Neural cell (in vitro differentiated cells): ENCODE results near the gene DNPEP. TPM values are rescaled to one million over a fixed set of nuclear protein-coding genes. Genes with fewer than 3 reads are reported as not detected.

Source experiments
- H2AFZ ChIP-seq: fragments of 200-600, 300-800 bp; sonication (generic), shearing (Covaris generic); 2 replicates; pipeline ENCODE4 v1.6.0; 2014; ENCODE audit warnings: low read depth, mild to moderate bottlenecking, antibody characterized with exemption, low read length, moderate library complexity
- H3F3A ChIP-seq: fragments of 200-600 bp; shearing (Covaris generic); 2 replicates; pipeline ENCODE4 v1.6.1; 2016; ENCODE audit warnings: mild to moderate bottlenecking, moderate library complexity, mixed read lengths, antibody characterized with exemption, low read length; ENCODE audit not compliant: insufficient read depth, poor library complexity, severe bottlenecking
- H3K27ac ChIP-seq: fragments of 200-600, 300-800 bp; sonication (generic), shearing (Covaris generic); 2 replicates; pipeline ENCODE4 v1.5.1; 2014; ENCODE audit warnings: mild to moderate bottlenecking, low read length, moderate library complexity
- H3K27me3 ChIP-seq: fragments of 300-800, 200-600 bp; sonication (generic), shearing (Covaris generic); 2 replicates; pipeline ENCODE4 v1.6.0; 2014; ENCODE audit warnings: mild to moderate bottlenecking, low read depth, low read length, moderate library complexity; ENCODE audit not compliant: insufficient read depth
- H3K36me3 ChIP-seq: fragments of 300-800, 200-600 bp; sonication (generic), shearing (Covaris generic); 2 replicates; pipeline ENCODE4 v1.5.1; 2014; ENCODE audit warnings: mild to moderate bottlenecking, antibody characterized with exemption, low read length, moderate library complexity; ENCODE audit not compliant: insufficient read depth
- H3K4me2 ChIP-seq: fragments of 300-800, 200-600 bp; sonication (generic), shearing (Covaris generic); 2 replicates; pipeline ENCODE4 v1.6.0; 2014; ENCODE audit warnings: mild to moderate bottlenecking, low read length
- H3K4me3 ChIP-seq: fragments of 300-800, 200-600 bp; sonication (generic), shearing (Covaris generic); 2 replicates; pipeline ENCODE4 v1.5.1; 2014; ENCODE audit warnings: mild to moderate bottlenecking, low read length, moderate library complexity
- H3K79me2 ChIP-seq: fragments of 200-600 bp; shearing (Covaris generic); replicated peaks from 2 replicates; pipeline ENCODE4 v1.6.0; 2014; ENCODE audit warnings: mild to moderate bottlenecking, low read length, moderate library complexity; ENCODE audit not compliant: insufficient read depth
- H3K9ac ChIP-seq: fragments of 300-800, 200-600 bp; sonication (generic), shearing (Covaris generic); 2 replicates; pipeline ENCODE4 v1.6.1; 2016; ENCODE audit warnings: mild to moderate bottlenecking, low read length, mixed read lengths
- H3K9me2 ChIP-seq: fragments of 200-600 bp; shearing (Covaris generic); 2 replicates; pipeline ENCODE4 v1.6.1; 2016; ENCODE audit warnings: mild to moderate bottlenecking, low read length, mixed read lengths; ENCODE audit not compliant: insufficient read depth
- H3K9me3 ChIP-seq: fragments of 200-600, 300-800 bp; sonication (generic), shearing (Covaris generic); 2 replicates; pipeline ENCODE4 v1.6.1; 2016; ENCODE audit warnings: mild to moderate bottlenecking, mixed run types, low read length, moderate library complexity, mixed read lengths
- H4K20me1 ChIP-seq: fragments of 200-600 bp; shearing (Covaris generic); 2 replicates; pipeline ENCODE4 v1.6.1; 2016; ENCODE audit warnings: mild to moderate bottlenecking, mixed run types; ENCODE audit not compliant: insufficient read depth
- EP300 ChIP-seq: fragments of 450-650 bp; conservative IDR thresholded peaks from 2 replicates; pipeline ENCODE4 v1.6.1; 2014; ENCODE audit warnings: antibody characterized with exemption, mild to moderate bottlenecking, moderate library complexity; ENCODE audit not compliant: poor library complexity, severe bottlenecking
- EZH2 ChIP-seq: fragments of 200-600, 300-800 bp; shearing (Covaris generic), sonication (generic); IDR thresholded peaks from 2 replicates; pipeline ENCODE4 v1.6.1; 2014; ENCODE audit warnings: antibody characterized with exemption, low read length, borderline replicate concordance, mild to moderate bottlenecking; ENCODE audit not compliant: insufficient read depth, poor library complexity, severe bottlenecking
- MXI1 ChIP-seq: fragments of 450-650 bp; conservative IDR thresholded peaks from 2 replicates; pipeline ENCODE4 v1.6.1; 2014; ENCODE audit warnings: antibody characterized with exemption, mild to moderate bottlenecking; ENCODE audit not compliant: poor library complexity, severe bottlenecking
- POLR2AphosphoS5 ChIP-seq: IDR thresholded peaks from 2 replicates; pipeline ENCODE4 v1.6.1; 2012
- RAD21 ChIP-seq: fragments of 450-650 bp; conservative IDR thresholded peaks from 2 replicates; pipeline ENCODE4 v1.6.1; 2014; ENCODE audit warnings: antibody characterized with exemption, mild to moderate bottlenecking, moderate library complexity
- REST ChIP-seq: IDR thresholded peaks from 2 replicates; pipeline ENCODE4 v1.6.1; 2012; ENCODE audit warnings: borderline replicate concordance
- SMC3 ChIP-seq: fragments of 450-650 bp; conservative IDR thresholded peaks from 2 replicates; pipeline ENCODE4 v1.6.1; 2014; ENCODE audit warnings: antibody characterized with exemption, mild to moderate bottlenecking, moderate library complexity; ENCODE audit not compliant: poor library complexity
- TAF1 ChIP-seq: IDR thresholded peaks from 2 replicates; pipeline ENCODE4 v1.6.1; 2012; ENCODE audit warnings: low read depth
- polyA plus RNA-seq: library from polyadenylated mRNA; depleted of rRNA; stranded (reverse); fragments of >200 nt; gene quantifications from 2 replicates; pipeline ENCODE4 v1.2.3, GENCODE V29; 2014
- TF ChIP-seq, protein P1 (sequence below): fragments of 450-650 bp; IDR thresholded peaks from 2 replicates; pipeline ENCODE4 v1.5.1; 2014; ENCODE audit warnings: antibody characterized with exemption, mild to moderate bottlenecking, moderate library complexity; ENCODE audit not compliant: poor library complexity, severe bottlenecking

Gene DNPEP
- polyA plus RNA-seq, 1 donor from 2014 or later: 11.9 TPM

DNA sequence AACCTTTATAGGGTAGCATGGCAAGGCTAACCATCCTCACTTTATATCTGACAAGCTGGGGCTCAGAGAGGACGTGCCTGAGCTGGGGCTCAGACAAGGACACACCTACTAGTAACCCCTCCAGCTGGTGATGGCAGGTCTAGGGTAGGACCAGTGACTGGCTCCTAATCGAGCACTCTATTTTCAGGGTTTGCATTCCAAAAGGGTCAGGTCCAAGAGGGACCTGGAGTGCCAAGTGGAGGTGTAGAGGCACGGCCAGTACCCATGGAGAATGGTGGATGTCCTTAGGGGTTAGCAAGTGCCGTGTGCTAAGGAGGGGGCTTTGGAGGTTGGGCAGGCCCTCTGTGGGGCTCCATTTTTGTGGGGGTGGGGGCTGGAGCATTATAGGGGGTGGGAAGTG is 29.2 kb upstream of the DNPEP start:
- peaks cover 18% of the 10 kb centered on the region for H3K27me3 ChIP-seq
- no peaks in the 10 kb centered on the region for H3K9me3 ChIP-seq
- H3K79me2 ChIP-seq: no peaks in the 10 kb centered on the region
- no peaks in the 10 kb centered on the region for H4K20me1 ChIP-seq
- no peak overlapping the region for H3K9ac ChIP-seq
- no peaks in the 10 kb centered on the region for H3K36me3 ChIP-seq
- TF ChIP-seq EZH2: no peak
- TF ChIP-seq RAD21: no peak
- TF ChIP-seq SMC3: no peak
- TF ChIP-seq, protein P1, sequence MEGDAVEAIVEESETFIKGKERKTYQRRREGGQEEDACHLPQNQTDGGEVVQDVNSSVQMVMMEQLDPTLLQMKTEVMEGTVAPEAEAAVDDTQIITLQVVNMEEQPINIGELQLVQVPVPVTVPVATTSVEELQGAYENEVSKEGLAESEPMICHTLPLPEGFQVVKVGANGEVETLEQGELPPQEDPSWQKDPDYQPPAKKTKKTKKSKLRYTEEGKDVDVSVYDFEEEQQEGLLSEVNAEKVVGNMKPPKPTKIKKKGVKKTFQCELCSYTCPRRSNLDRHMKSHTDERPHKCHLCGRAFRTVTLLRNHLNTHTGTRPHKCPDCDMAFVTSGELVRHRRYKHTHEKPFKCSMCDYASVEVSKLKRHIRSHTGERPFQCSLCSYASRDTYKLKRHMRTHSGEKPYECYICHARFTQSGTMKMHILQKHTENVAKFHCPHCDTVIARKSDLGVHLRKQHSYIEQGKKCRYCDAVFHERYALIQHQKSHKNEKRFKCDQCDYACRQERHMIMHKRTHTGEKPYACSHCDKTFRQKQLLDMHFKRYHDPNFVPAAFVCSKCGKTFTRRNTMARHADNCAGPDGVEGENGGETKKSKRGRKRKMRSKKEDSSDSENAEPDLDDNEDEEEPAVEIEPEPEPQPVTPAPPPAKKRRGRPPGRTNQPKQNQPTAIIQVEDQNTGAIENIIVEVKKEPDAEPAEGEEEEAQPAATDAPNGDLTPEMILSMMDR: no peak
- TF ChIP-seq MXI1: no peak
- TF ChIP-seq TAF1: no peak
- TF ChIP-seq REST: no peak
- no peak for TF ChIP-seq EP300
- no peak for TF ChIP-seq POLR2AphosphoS5
- no peaks in the 10 kb centered on the region for H3F3A ChIP-seq
- no peak overlapping the region for H3K4me3 ChIP-seq
- H3K9me2 ChIP-seq: no peaks in the 10 kb centered on the region
- H2AFZ ChIP-seq: no peak overlapping the region
- no peak overlapping the region for H3K4me2 ChIP-seq
- no peak overlapping the region for H3K27ac ChIP-seq

DNA sequence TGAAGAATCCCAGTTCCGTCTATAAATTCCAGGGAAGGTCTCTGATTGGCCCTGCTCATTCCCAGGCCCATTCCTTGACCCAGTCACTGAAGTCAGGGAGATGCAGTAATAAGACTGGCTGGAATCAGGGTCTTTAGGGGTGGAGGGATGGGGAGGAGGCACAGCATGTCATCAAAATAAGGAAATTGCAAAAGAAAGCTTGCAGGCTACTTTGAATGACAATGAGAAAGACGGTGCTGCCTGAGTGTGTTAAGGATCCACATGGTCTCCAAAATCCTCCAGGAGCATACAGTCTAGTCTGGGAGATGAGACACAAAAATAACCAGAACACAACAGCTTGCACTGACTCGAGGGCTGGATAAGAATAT is 28.5 kb upstream of the DNPEP start:
- H3F3A ChIP-seq: no peaks in the 10 kb centered on the region
- TF ChIP-seq RAD21 (no peak), REST (no peak), POLR2AphosphoS5 (no peak), TAF1 (no peak), MXI1 (no peak), EP300 (no peak), EZH2 (no peak), SMC3 (no peak)
- TF ChIP-seq, protein P1: no peak
- no peak overlapping the region for H3K4me2 ChIP-seq
- H4K20me1 ChIP-seq: no peaks in the 10 kb centered on the region
- no peaks in the 10 kb centered on the region for H3K79me2 ChIP-seq
- H3K9me3 ChIP-seq: no peaks in the 10 kb centered on the region
- H2AFZ ChIP-seq: no peak overlapping the region
- peaks cover 18% of the 10 kb centered on the region for H3K27me3 ChIP-seq
- H3K9me2 ChIP-seq: no peaks in the 10 kb centered on the region
- no peak overlapping the region for H3K27ac ChIP-seq
- H3K4me3 ChIP-seq: no peak overlapping the region
- no peaks in the 10 kb centered on the region for H3K36me3 ChIP-seq
- no peak overlapping the region for H3K9ac ChIP-seq
